ENCODE measurements around the gene UBXN11. TPM values are rescaled to one million over a fixed set of nuclear protein-coding genes. Genes with fewer than 3 reads are reported as not detected.

The UBXN11 gene
- total and polyA plus RNA-seq, 2 of the 13 experiments (the other 11 are each of a cell fraction or from before 2014, with no cell fraction given): 9.3 to 10.4 TPM

DNA sequence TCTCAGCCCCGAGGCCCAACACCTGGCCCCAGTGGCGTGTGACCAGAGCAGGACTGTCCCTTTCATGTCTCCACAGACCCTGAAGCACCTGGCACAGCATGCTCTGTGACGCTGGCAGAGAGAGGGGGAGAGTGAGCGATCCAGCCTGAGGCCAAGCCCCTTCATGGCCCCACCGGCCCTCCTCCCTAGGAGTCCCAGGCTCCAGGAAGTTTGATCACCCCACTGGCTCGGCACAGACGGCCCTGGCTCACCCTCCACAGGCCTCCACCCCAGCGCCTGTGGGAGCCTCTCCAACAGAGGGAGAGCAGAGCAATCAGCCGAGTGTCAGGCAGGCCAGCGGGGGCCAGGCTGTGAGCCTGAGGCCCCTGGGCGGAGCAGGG lies 15.6 kb downstream of the UBXN11 start (continued):
- TF ChIP-seq PRDM10 (CRISPR knock-in tag; IDR thresholded peaks at IDR 0.05; ENCODE audit: low read depth) (no peak), MEIS2 (CRISPR knock-in tag; IDR thresholded peaks at IDR 0.05) (no peak), ZNF282 (IDR thresholded peaks at IDR 0.05; ENCODE audit: partially characterized antibody) (no peak), BORCS8-MEF2B (CRISPR knock-in tag; IDR thresholded peaks at IDR 0.05) (no peak), SMAD9 (CRISPR knock-in tag; IDR thresholded peaks at IDR 0.05) (no peak)
- TF ChIP-seq, protein P1, sequence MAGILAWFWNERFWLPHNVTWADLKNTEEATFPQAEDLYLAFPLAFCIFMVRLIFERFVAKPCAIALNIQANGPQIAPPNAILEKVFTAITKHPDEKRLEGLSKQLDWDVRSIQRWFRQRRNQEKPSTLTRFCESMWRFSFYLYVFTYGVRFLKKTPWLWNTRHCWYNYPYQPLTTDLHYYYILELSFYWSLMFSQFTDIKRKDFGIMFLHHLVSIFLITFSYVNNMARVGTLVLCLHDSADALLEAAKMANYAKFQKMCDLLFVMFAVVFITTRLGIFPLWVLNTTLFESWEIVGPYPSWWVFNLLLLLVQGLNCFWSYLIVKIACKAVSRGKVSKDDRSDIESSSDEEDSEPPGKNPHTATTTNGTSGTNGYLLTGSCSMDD (CRISPR knock-in tag; IDR thresholded peaks at IDR 0.05): no peak

DNA sequence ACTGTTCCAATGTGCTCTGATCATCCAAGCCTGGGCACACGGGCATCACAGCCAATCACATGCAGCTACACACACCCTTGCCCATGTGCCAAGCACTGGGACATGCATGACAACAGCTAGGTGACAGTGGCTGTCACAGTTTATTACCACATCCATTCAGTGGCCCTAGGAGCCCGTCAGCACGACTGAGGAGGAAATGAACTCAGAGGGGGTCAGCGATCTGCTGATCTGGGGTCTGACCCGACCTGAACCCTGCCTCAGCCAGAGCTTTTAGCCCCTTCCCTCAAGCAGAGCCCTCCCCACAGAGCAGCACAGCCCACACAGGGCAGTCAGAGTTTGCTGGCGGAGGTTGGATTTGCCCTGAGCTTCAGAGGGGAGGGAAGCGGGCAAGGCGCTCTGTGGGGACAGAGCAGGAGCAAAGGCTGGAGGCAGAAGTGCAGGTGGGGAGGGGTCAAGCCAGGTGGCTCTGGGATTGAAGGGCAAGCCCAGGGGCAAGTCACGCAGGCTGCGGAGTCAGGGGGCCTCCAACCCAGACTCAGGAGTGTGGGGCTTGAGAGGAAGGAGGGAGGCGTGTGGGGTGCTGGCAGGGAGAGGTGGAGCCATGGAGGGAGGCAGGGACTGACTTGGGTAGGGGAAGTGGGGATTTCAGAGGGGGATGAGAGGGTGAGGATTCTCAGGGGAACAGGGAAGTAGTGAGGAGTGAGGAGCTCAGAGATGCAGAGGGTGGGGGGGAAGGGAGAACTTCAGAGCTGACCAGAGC lies 16.1 kb downstream of the UBXN11 start:
- H3K79me2 ChIP-seq (ENCODE audit: insufficient read depth, low read length): no peaks in the 10 kb centered on the region
- TF ChIP-seq ZMAT5 (CRISPR knock-in tag; IDR thresholded peaks at IDR 0.05; ENCODE audit: borderline replicate concordance, low read depth) (no peak), CEBPG (CRISPR knock-in tag; IDR thresholded peaks at IDR 0.05) (no peak)
- H3K4me3 ChIP-seq (replicated peaks in 1 of 3; ENCODE audit: insufficient read depth in 1 of 3, low read depth in 2 of 3, low read length in 3 of 3): no peak overlapping the region
- ChIA-PET POLR2A (no interaction called here), CTCF (ENCODE audit: low intra/inter-chr PET ratio, low total read pairs) (no interaction called here)
- intact Hi-C loops (cut with micrococcal nuclease; ENCODE audit: unreplicated experiment): no loop called here
- H3K9me3 ChIP-seq (ENCODE audit: low read length): no peaks in the 10 kb centered on the region
- no peaks in the 10 kb centered on the region for H3K4me1 ChIP-seq (ENCODE audit: insufficient read depth, low read length)
- H2AFZ ChIP-seq (ENCODE audit: low read length): no peak overlapping the region
- H3K27ac ChIP-seq (ENCODE audit: extremely low read length, insufficient read depth, low read length): no peak overlapping the region
- no peak for ATAC-seq
- H3K9ac ChIP-seq (ENCODE audit: insufficient read depth, low read depth, low read length): no peak overlapping the region
- no peak for FAIRE-seq
- WGBS (ENCODE audit: low lambda C conversion rate): 87% methylated on average over 7 of the region's 11 CpGs
- DNase-seq (ENCODE audit: low spot score): no peak
- in situ Hi-C loops (cut with HindIII; ENCODE audit: extremely low pct_ligation_motif_present, low pct_unique_long_range_greater_than_20kb): no loop called here
- BruUV-seq (replicated peaks): no TSS peak
- no peaks in the 10 kb centered on the region for H3K36me3 ChIP-seq (replicated peaks in 1 of 2; ENCODE audit: control insufficient read depth in 1 of 2, insufficient read depth in 2 of 2, low read length in 2 of 2)
- no peak overlapping the region for H3K4me2 ChIP-seq (ENCODE audit: low read depth, low read length)
- no peaks in the 10 kb centered on the region for H4K20me1 ChIP-seq (ENCODE audit: insufficient read depth, low read length)
- no peaks in the 10 kb centered on the region for H3K27me3 ChIP-seq (ENCODE audit: control insufficient read depth in 1 of 2, insufficient read depth in 2 of 2, low read length in 2 of 2)
